HG02610 (cell line): Measurements from ENCODE around the gene WWOX.
"Not testable (repeated sequence)": the region's sequence is repeated elsewhere in the genome, so short reads cannot be mapped to it uniquely, and the experiment has no call there.

Source experiments
- ATAC-seq: cut with Tn5 transposase; IDR thresholded peaks from one replicate; pipeline ENCODE4 v1.9.1; 2021; ENCODE audit warnings: mild to moderate bottlenecking, moderate library complexity; ENCODE audit not compliant: unreplicated experiment

WWOX gene

GRCh38 chr16:78664811-78665772 is 565.6 kb downstream of the WWOX start:
- no peak for ATAC-seq

GRCh38 chr16:78666318-78666717 is 566.9 kb downstream of the WWOX start:
- ATAC-seq: no peak

- ATAC-seq: no peak
Observed at GRCh38 chr16:78667675-78668074, 568.2 kb downstream of the WWOX start.

GRCh38 chr16:78668393-78668792 is 568.9 kb downstream of the WWOX start:
- ATAC-seq: no peak

- ATAC-seq: no peak
Observed at GRCh38 chr16:78669994-78670393, 570.5 kb downstream of the WWOX start.

- no peak for ATAC-seq
Observed at GRCh38 chr16:78672779-78673556, 573.5 kb downstream of the WWOX start.

- ATAC-seq: no peak
Observed at GRCh38 chr16:78673884-78674283, 574.4 kb downstream of the WWOX start.

- no peak for ATAC-seq
Observed at GRCh38 chr16:78675312-78675711, 575.9 kb downstream of the WWOX start.

GRCh38 chr16:78675951-78676792 is 576.7 kb downstream of the WWOX start:
- ATAC-seq: no peak

GRCh38 chr16:78677181-78677731 is 577.8 kb downstream of the WWOX start:
- ATAC-seq: no peak

- no peak for ATAC-seq
Observed at GRCh38 chr16:78679546-78679945, 580.1 kb downstream of the WWOX start.

GRCh38 chr16:78681743-78682142 is 582.3 kb downstream of the WWOX start:
- ATAC-seq: no peak

- no peak for ATAC-seq
Observed at GRCh38 chr16:78684030-78684611, 584.7 kb downstream of the WWOX start.

- no peak for ATAC-seq
Observed at GRCh38 chr16:78684655-78685375, 585.4 kb downstream of the WWOX start.

- ATAC-seq: no peak
Observed at GRCh38 chr16:78686601-78687000, 587.1 kb downstream of the WWOX start.

GRCh38 chr16:78689028-78689427 is 589.6 kb downstream of the WWOX start:
- ATAC-seq: no peak

GRCh38 chr16:78689536-78689935 is 590.1 kb downstream of the WWOX start:
- no peak for ATAC-seq

- ATAC-seq: no peak
Observed at GRCh38 chr16:78690510-78690909, 591.1 kb downstream of the WWOX start.

GRCh38 chr16:78691746-78692145 is 592.3 kb downstream of the WWOX start:
- ATAC-seq: not testable (repeated sequence)

- no peak for ATAC-seq
Observed at GRCh38 chr16:78693496-78693895, 594.0 kb downstream of the WWOX start.
